A204.1 (cell line): ENCODE data around the gene SIGLEC1.

ENCODE experiments used
- FAIRE-seq: peaks from 2 replicates; lab custom pipeline; 2012; peaks lifted over from hg19 to GRCh38; lab: Jason Lieb, UNC

SIGLEC1 gene

GRCh38 chr20:3701061-3701998, 11.1 kb downstream of the SIGLEC1 start:
- FAIRE-seq, result no peak

DNA sequence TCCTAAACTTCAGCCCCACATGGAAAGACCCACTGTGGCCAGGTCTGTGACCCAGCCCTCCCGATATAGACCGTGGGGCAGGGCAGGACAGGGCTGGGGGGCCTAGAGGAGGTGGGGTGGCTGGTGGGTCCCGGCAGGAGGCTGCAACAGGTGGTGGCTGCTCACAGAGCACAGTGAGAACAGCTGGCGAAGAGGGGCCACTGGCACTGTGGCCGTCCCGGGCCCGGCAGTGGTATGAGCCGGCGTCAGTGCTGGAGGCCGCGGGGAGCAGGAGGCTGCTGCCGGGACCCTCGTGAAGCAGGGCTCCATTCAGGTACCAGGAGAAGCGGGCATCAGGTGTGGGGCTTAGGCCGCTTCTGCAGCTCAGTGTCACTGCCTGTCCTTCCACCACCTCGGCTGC, 13.4 kb downstream of the SIGLEC1 start:
- no peak for FAIRE-seq

GRCh38 chr20:3698591-3699001, 13.8 kb downstream of the SIGLEC1 start:
- no peak for FAIRE-seq

DNA sequence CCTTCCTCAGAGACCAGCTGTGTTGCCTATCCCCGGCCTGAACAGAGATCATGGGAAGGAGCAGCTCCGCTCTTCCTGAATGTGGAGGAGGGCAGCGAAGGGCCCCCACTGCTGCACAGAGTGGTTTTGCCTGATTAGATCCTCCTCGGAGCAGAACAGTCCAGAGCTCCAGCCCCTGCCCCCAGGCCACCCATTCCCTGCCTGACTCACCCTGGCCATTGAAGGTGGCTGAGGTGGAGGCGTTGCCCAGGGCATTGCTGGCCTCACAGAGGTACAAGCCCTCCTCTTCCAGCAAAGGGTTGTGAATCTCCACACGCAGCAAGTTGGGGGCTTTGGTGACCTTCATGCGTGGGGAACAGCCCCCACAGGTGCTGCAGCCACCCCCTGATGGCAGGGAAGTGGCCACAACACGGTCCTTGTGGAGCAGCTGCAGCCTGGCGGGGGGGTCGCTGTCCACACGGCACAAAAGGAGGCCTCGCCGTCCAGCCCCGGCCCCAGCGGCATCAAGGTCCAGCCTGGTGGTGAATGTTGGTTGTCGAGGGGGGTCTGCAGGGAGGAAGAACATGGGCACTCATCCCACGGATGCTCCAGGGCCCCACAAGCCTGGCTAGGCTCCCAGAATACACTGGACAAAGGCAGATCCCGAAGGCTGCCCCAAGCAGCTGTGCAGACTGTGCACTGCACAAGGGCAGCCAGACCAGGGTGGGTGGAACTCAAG, 14.7 kb downstream of the SIGLEC1 start:
- no peak for FAIRE-seq

GRCh38 chr20:3696745-3697587, 15.4 kb downstream of the SIGLEC1 start:
- no peak for FAIRE-seq

- FAIRE-seq, result no peak
These were observed 16.2 kb downstream of the SIGLEC1 start for GRCh38 chr20:3696200-3696599.

DNA sequence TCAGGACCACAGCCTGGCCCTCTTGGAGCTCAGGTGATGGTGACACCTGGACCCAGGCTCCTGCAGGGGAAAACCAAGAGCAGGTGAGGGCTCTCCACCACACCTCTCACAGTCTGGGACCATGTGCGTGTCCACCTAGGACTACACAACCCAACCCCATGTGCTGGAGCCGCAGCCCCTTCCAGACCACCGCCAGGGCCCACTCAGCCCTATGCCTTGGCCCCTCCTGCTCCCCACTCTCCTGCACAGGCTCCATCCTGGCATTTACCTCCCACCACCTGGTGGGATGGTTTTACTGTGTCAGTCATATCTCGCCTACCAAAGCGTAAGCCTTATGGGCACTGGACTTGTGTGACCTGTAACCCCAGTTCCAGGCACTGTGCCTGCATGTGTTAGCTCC, 17.5 kb downstream of the SIGLEC1 start:
- FAIRE-seq, result no peak

- FAIRE-seq, result no peak
These were observed 19.0 kb downstream of the SIGLEC1 start for GRCh38 chr20:3693376-3693775.

GRCh38 chr20:3692706-3693294, 19.6 kb downstream of the SIGLEC1 start:
- no peak for FAIRE-seq

- FAIRE-seq, result no peak
These were observed 20.5 kb downstream of the SIGLEC1 start for GRCh38 chr20:3691897-3692296.

DNA sequence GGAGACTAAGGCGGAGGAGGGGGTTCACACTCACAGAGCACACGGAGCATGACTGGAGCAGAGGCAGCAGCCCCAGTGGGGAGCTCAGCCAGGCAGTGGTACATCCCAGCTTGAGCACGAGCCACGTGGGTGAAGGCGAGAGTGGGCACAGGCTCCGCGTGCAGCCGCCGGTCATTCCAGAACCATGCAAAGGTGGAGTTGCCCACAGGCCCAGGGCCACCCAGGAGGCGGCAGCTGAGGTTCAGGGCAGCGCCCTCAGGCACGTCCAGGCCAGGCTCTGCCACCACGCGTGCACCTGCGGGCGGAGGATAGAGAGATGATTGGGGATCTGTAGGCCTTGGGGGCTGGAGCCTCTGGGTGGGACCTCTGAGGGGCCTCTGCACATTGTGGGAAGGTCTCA, 21.1 kb downstream of the SIGLEC1 start:
- no peak for FAIRE-seq

DNA sequence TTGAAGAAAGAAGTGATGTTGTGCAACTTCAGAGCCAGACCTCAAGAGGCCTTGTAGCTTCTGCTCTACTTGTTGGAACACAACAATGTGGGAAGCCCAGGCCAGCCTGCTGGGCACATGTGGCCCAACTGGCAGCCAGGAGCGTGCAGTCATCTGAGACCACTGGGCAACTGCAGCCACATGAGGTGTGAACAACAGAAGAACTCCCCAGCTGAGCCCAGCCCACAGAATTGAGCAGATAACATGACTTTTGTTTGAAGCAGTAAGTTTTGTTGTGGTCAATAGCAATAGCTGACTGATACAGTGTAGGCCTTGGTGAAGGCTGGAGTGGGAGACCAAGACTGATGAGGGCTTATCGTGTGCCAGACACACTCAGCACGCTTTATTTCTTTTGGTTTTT, 22.0 kb downstream of the SIGLEC1 start:
- FAIRE-seq, result no peak

DNA sequence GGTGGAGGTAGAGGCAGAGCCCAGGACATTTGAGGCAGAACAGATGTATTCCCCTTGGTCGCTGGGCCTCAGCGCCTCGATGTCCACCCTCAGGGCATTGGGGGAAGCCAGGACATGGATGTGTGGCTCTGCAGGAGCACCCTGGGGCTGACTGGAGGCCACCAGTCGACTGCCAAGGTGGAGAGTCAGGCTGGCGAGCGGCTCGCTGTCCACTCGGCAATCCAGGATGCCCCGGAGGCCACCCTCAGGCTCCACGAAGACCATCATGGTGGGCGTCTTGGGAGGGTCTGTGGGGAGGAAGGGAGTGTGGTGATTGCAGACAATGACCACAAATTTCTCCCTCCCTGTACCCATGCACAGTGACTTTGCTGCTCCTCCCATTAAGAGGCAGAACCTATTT, 22.4 kb downstream of the SIGLEC1 start:
- FAIRE-seq, result no peak

DNA sequence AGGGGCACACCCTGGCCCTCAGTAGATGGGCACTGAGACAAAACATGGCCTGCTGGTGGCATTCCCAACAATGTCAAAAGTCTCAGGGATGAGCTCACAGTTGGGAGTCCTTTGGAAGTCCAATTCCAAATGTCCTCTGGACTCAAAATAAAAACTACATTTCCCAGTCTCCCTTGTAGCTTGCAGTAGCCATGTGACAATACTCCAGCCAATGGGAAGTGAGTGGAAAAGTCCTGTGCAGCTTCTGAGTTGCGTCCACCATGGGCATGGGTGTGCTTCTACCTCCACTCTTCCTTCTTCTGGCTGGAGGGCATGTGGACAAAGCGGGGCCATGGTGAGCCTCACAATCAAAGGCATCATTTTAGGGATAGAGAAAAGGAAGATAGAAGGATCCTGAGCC, 24.7 kb downstream of the SIGLEC1 start:
- no peak for FAIRE-seq

DNA sequence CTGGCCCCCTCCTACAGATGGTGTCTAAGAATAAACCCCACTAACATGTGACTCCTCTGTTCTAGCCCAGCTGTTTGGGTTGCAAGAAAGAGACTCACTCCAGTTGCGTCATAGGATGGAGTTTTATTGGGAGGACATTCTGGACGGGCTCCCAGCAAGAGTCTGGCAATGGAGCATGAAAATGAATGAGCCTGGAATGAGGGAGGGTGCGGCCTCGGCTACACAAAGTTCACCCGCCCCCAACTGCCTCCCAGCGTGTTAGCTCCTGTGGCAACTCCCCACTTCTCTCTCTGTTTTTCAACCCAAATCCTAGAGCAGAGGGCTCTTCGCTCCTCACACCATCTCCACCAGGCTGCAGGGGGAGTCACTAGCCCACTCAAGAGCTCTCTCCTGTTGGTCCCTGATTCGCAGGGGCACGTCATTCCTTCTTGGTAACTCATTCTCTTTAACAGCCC, 25.5 kb downstream of the SIGLEC1 start:
- FAIRE-seq, result no peak

- FAIRE-seq, result no peak
These were observed 26.0 kb downstream of the SIGLEC1 start for GRCh38 chr20:3686421-3686820.

DNA sequence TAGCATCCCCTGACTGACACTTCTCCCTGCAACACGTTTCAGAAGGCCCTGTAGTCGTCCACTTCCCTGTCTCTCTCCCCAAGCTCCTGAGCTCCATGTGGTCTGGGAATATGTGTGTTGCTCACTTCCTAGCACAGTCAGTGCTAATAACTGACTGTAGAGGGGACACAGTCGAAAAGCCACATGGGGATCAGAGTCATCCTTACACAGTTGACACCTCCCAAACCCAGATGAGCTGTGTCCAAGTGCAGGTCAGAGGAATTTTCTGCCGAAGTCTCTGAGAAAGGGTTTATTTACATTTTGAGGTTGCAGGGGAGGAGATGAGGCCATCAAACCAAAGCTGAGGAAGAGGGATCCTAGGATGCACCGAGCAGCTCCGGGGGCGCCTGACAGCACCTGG, 27.1 kb downstream of the SIGLEC1 start:
- FAIRE-seq, result no peak

DNA sequence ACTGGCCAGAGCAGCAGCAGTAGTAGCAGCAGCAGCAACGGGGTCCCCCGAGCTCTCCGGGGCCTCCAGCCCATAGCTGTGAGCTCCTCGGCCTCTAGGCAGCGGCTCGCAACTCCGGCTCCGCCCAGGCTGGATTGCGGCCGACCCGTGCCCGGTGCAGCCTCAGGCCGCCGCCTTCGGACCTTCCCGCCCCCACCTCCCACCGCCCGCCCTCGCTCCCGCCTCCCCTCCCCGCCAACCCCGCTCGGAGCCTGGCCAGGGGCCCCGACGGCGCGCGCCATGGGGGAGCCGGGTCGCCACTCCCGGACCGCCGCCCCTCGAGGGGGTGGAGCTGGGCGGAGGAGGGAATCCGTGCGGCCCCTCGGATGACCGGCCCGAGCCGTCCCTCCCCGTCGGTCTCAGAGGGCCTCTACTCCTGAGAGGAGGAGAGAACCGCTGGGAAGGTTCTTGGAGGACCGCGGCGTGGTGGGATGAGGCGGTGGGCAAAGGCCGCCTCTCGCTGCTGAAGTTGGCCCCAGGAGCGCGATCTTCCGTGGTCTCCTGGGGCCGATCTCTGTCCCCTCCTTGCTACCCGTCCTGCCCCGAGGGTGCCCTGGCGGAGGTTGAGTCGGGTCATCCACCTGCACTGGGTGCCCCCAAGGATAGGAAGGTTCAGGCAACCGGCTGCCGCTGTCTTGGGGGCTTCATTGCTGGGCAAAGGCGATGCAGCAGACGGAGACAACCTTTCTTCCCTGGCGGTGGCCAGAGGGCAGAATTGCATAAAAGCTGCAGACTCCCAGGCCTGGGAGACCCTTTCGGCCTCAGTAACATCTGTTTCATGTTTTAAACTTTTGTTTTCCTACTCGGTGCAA, 30.2 kb downstream of the SIGLEC1 start, which contains the start of gene ADAM33:
Gene ADAM33 (minus strand): TSS at position 80 of the 851 bp plus-strand sequence. CDS start 6 bp downstream, at position 74.
- FAIRE-seq, result no peak

GRCh38 chr20:3681352-3681930, 31.0 kb downstream of the SIGLEC1 start:
- FAIRE-seq, result no peak

DNA sequence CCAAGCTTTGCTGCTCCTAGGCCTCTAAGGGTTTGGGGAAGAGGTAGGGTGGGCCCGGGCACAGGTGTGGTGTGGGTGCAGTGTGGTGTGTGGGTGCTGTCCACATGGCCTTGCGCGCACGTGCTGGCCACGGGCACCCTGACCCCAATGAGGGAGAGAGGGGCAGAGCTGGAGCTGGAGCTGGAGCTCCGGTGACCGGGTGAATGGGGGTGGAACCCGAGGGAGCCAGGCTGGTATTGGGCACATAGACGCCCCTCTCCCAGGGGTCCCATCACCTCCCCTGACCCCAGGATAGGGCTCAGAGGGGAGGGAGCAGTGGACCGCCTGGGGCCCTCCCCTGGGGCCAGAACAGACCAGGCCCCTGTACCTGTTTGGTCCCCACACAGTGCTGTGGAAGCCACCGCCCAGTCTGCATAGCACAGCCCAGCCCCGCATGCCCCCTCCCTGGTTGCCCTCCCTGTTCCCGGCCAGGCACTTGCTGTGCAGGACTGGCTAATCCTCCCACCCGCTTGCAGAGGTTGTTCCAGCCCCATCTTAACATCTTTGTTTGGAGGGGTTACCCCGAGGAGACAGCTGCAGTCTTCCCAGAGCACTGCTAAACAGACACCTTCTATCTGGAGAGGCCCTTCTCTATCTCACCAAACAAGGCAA, 31.6 kb downstream of the SIGLEC1 start:
- no peak for FAIRE-seq
